Measurements from ENCODE around the gene DDC. TPM values are rescaled to one million over a fixed set of nuclear protein-coding genes. Genes with fewer than 3 reads are reported as not detected.

DDC gene
- total and polyA plus RNA-seq, 2 donors (not counting 1 experiment from before 2014, with no cell fraction given): not detected

- Mint-ChIP-seq H3K4me1 (no peaks in the 10 kb centered on the region), H3K4me3 (no peak overlapping the region), H3K9me3 (ENCODE audit: insufficient read depth) (no peaks in the 10 kb centered on the region), H3K27me3 (peaks cover 41% of the 10 kb centered on the region), H3K27ac (no peak overlapping the region)
- H3K9ac ChIP-seq (ENCODE audit: low read length): no peak overlapping the region
- CTCF ChIA-PET: no interaction called here
- H3K27me3 ChIP-seq (replicated peaks in 1 of 4; ENCODE audit: control extremely low read depth in 1 of 4, control insufficient read depth in 3 of 4, insufficient read depth in 4 of 4, low read length in 3 of 4): peaks cover 0 to 4% (median 2%) of the 10 kb centered on the region in 4 experiments
- TF ChIP-seq CTCF (IDR thresholded peaks at IDR 0.05): no peak
- no peak for TF ChIP-seq EZH2 (IDR thresholded peaks at IDR 0.05; ENCODE audit: borderline replicate concordance, insufficient read depth, low read depth, low read length, poor library complexity, severe bottlenecking)
- H3K4me3 ChIP-seq (ENCODE audit: control extremely low read depth in 1 of 5, extremely low read depth in 1 of 5, insufficient read depth in 1 of 5, low read depth in 2 of 5, low read length in 4 of 5): no peak overlapping the region
- POLR2A ChIA-PET: no interaction called here
- H3K79me2 ChIP-seq (ENCODE audit: control insufficient read depth, insufficient read depth, low read length): no peaks in the 10 kb centered on the region
- DNase-seq (no peak), ATAC-seq (ENCODE audit: low read depth) (no peak)
- H3K27ac ChIP-seq (ENCODE audit: low read length in 2 of 2): no peak overlapping the region
- no peaks in the 10 kb centered on the region for H3K36me3 ChIP-seq (replicated peaks in 1 of 2; ENCODE audit: control extremely low read depth in 1 of 2, control insufficient read depth in 1 of 2, extremely low read depth in 1 of 2, insufficient read depth in 2 of 2, low read length in 1 of 2)
- H2AFZ ChIP-seq (ENCODE audit: insufficient read depth, low read depth, low read length, poor library complexity, severe bottlenecking): no peak overlapping the region
- WGBS (ENCODE audit: insufficient coverage): no CpG with 5 or more reads among the region's 2 CpGs
- H4K20me1 ChIP-seq (ENCODE audit: control insufficient read depth, insufficient read depth, low read length, poor library complexity, severe bottlenecking): no peaks in the 10 kb centered on the region
- H3K4me2 ChIP-seq (replicated peaks; ENCODE audit: low read depth, low read length, poor library complexity, severe bottlenecking): no peak overlapping the region
- intact Hi-C loops (cut with micrococcal nuclease): no loop called here
- H3K9me3 ChIP-seq (ENCODE audit: control extremely low read depth in 1 of 3, control insufficient read depth in 2 of 3, insufficient read depth in 1 of 3, low read length in 2 of 3): no peaks in the 10 kb centered on the region
- no peaks in the 10 kb centered on the region for H3K4me1 ChIP-seq (ENCODE audit: control insufficient read depth in 2 of 2, insufficient read depth in 2 of 2, low read length in 2 of 2)
Measured at GRCh38 chr7:50557099-50557498, 8.1 kb downstream of the DDC start.

DNA sequence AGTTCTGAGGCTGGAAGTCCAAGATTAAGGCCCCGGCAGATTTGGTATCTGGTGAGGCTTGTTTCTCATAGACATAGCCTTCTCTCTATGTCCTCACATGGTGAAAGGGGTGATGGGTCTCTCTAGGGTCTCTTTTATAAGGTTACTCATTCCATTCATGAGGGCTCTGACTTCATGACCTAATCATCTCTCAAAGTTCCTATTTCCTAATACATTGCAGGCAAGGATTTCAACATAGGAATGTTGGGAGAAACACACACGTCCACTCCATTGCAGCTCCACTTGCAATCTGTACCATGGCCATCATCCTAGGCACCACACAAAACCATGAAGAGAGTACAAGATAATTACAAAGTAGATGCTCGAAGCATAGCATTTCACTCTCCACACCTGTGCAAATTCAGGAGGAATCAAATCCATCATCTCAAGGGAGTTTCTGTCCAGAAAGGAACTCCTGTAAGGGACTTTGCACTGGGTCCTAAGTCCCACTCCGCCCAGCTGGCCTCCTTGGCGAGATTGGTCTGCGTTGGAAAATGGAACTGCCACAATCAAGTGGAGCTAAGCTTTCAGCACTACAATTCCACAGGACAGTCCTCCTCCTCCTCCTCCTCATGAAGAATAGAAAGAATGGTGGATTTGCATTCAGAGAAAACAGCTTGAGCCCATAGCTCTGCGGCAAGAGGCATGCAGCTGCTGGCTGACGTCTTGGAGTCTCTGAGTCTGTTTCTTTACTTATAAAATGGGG is 8.8 kb downstream of the DDC start:
- DNase-seq (no peak), ATAC-seq (ENCODE audit: low read depth) (no peak)
- Mint-ChIP-seq H3K9me3 (ENCODE audit: insufficient read depth) (no peaks in the 10 kb centered on the region), H3K27me3 (peaks cover 46% of the 10 kb centered on the region), H3K4me3 (no peak overlapping the region), H3K27ac (no peak overlapping the region), H3K4me1 (no peaks in the 10 kb centered on the region)
- 95% methylated on average over 6 of the region's 8 CpGs for WGBS (ENCODE audit: insufficient coverage)
- intact Hi-C loops (cut with micrococcal nuclease): no loop called here
- Histone ChIP-seq H3K9ac (ENCODE audit: low read length) (no peak overlapping the region), H3K36me3 (replicated peaks in 1 of 2; ENCODE audit: control extremely low read depth in 1 of 2, control insufficient read depth in 1 of 2, extremely low read depth in 1 of 2, insufficient read depth in 2 of 2, low read length in 1 of 2) (no peaks in the 10 kb centered on the region), H3K27ac (ENCODE audit: low read length in 2 of 2) (no peak overlapping the region), H3K4me3 (ENCODE audit: control extremely low read depth in 1 of 5, extremely low read depth in 1 of 5, insufficient read depth in 1 of 5, low read depth in 2 of 5, low read length in 4 of 5) (no peak overlapping the region), H4K20me1 (ENCODE audit: control insufficient read depth, insufficient read depth, low read length, poor library complexity, severe bottlenecking) (no peaks in the 10 kb centered on the region), H3K4me1 (ENCODE audit: control insufficient read depth in 2 of 2, insufficient read depth in 2 of 2, low read length in 2 of 2) (no peaks in the 10 kb centered on the region), H3K4me2 (replicated peaks; ENCODE audit: low read depth, low read length, poor library complexity, severe bottlenecking) (no peak overlapping the region), H3K27me3 (replicated peaks in 1 of 4; ENCODE audit: control extremely low read depth in 1 of 4, control insufficient read depth in 3 of 4, insufficient read depth in 4 of 4, low read length in 3 of 4) (peaks cover 0 to 4% (median 2%) of the 10 kb centered on the region in 4 experiments), H3K79me2 (ENCODE audit: control insufficient read depth, insufficient read depth, low read length) (no peaks in the 10 kb centered on the region), H2AFZ (ENCODE audit: insufficient read depth, low read depth, low read length, poor library complexity, severe bottlenecking) (no peak overlapping the region), H3K9me3 (ENCODE audit: control extremely low read depth in 1 of 3, control insufficient read depth in 2 of 3, insufficient read depth in 1 of 3, low read length in 2 of 3) (no peaks in the 10 kb centered on the region)
- ChIA-PET POLR2A (no interaction called here), CTCF (no interaction called here)
- TF ChIP-seq CTCF (IDR thresholded peaks at IDR 0.05) (no peak), EZH2 (IDR thresholded peaks at IDR 0.05; ENCODE audit: borderline replicate concordance, insufficient read depth, low read depth, low read length, poor library complexity, severe bottlenecking) (no peak)
